Upper lobe of left lung (tissue), 6 donors: ENCODE data around the gene SUPT6H. TPM values are rescaled to one million over a fixed set of nuclear protein-coding genes. Genes with fewer than 3 reads are reported as not detected.
A peak's percentile ranks its signal among the peaks of the same experiment; 100 is the strongest.

Experiments
- ATAC-seq, 2 donors: fragments of 200-7000 bp; cut with Tn5 transposase; one replicate each; pipeline ENCODE4 v1.9.1; 2022; ENCODE audit warnings: mild to moderate bottlenecking in 2 of 2, moderate library complexity in 2 of 2; ENCODE audit not compliant: low FRiP score in 2 of 2
- DNase-seq, 2 donors: peaks; one replicate each; pipeline ENCODE4 v3.0.0-alpha.2; 2019 to 2020
- H3K27ac ChIP-seq, 4 donors: fragments of 200-600 bp; sonication (generic); one replicate each; pipeline ENCODE4 v1.5.1; 2016 to 2019
- H3K27me3 ChIP-seq, 4 donors: fragments of 200-600 bp; sonication (generic); one replicate each; pipeline ENCODE4 v1.5.1; 2017 to 2019
- H3K36me3 ChIP-seq, 4 donors: fragments of 200-600 bp; sonication (generic); one replicate each; pipeline ENCODE4 v1.5.1; 2016 to 2019
- H3K4me1 ChIP-seq, 4 donors: fragments of 200-600 bp; sonication (generic); one replicate each; pipeline ENCODE4 v1.5.1; 2018 to 2019
- H3K4me3 ChIP-seq, 4 donors: fragments of 200-600 bp; sonication (generic); one replicate each; pipeline ENCODE4 v1.5.1; 2017 to 2019; ENCODE audit warnings: mild to moderate bottlenecking in 2 of 4, moderate library complexity in 1 of 4
- H3K9me3 ChIP-seq, 4 donors: fragments of 200-600 bp; sonication (generic); one replicate each; pipeline ENCODE4 v1.5.1; 2018 to 2019
- CTCF ChIP-seq, 6 experiments: fragments of 450-650 bp in 4 of 6; fragments of 200-600 bp in 2 of 6; sonication (generic) in 2 of 6; IDR thresholded peaks; one replicate each; pipeline ENCODE4 v1.5.1; 2016 to 2019; ENCODE audit warnings: antibody characterized with exemption in 6 of 6
- EP300 ChIP-seq, 4 donors: sonication (generic); formaldehyde crosslinking; IDR thresholded peaks; one replicate each; pipeline ENCODE4 v1.5.1; 2017; ENCODE audit warnings: antibody characterized with exemption in 4 of 4, control low read depth in 2 of 4
- POLR2A ChIP-seq, 4 donors: fragments of 450-650 bp; IDR thresholded peaks; one replicate each; pipeline ENCODE4 v1.5.1; 2016 to 2017; ENCODE audit warnings: antibody characterized with exemption in 4 of 4, mild to moderate bottlenecking in 2 of 4
- POLR2AphosphoS5 ChIP-seq, 2 donors: sonication (generic); formaldehyde crosslinking; IDR thresholded peaks; one replicate each; pipeline ENCODE4 v1.5.1; 2017; ENCODE audit warnings: antibody characterized with exemption in 2 of 2
- WGBS, 2 donors: methylation state at CpG; one replicate each; pipeline ENCODE4 v1.1.5; 2017 to 2018; 5-methylcytosine and 5-hydroxymethylcytosine counted together
- total RNA-seq, 6 donors: library from RNA; depleted of rRNA in 4 of 6; stranded (reverse); fragments of >200 nt in 4 of 6; gene quantifications; one replicate each; pipeline versions ENCODE4 v1.1.0 to v1.2.1, GENCODE V29; 2016 to 2021
- donor health status: DM: no; HTN: no; CAD: no; lungs with moderate emphysema.
- donor health status: DM: no; HTN: yes; CAD: no; lungs with severe emphysema.

Gene SUPT6H
- total RNA-seq, 6 donors from 2014 or later = 57.3 to 128 (median 71.5) TPM

GRCh38 chr17:28747801-28748750 lies 86.1 kb downstream of the SUPT6H start:
- H3K9me3 ChIP-seq = no peaks in the 10 kb centered on the region
- H3K4me1 ChIP-seq = peaks cover 52 to 76% (median 64%) of the 10 kb centered on the region in 4 donors
- TF ChIP-seq POLR2A (IDR thresholded peaks at IDR 0.05) (no peak), POLR2AphosphoS5 (IDR thresholded peaks at IDR 0.05) (no peak), CTCF (IDR thresholded peaks at IDR 0.05) (no peak), EP300 (IDR thresholded peaks at IDR 0.05) (no peak)
- peaks cover 0 to 32% (median 21%) of the 10 kb centered on the region in 4 donors for H3K36me3 ChIP-seq
- WGBS, 2 donors = 69 to 75% methylated on average over 10 to 15 of the region's 18 CpGs
- peak overlapping the region; percentile 92 to 98 (median 96) for H3K27ac ChIP-seq
- ATAC-seq (no peak), DNase-seq (peak in 1 of 2 donors; percentile 62)
- H3K4me3 ChIP-seq = no peak overlapping the region
- no peaks in the 10 kb centered on the region for H3K27me3 ChIP-seq

GRCh38 chr17:28748852-28749515 lies 87.0 kb downstream of the SUPT6H start:
- no peaks in the 10 kb centered on the region for H3K27me3 ChIP-seq
- H3K36me3 ChIP-seq = peaks cover 0 to 32% (median 21%) of the 10 kb centered on the region in 4 donors
- peak in 1 of 2 donors; percentile 52 for DNase-seq
- peak overlapping the region; percentile 48 to 97 (median 94) for H3K27ac ChIP-seq
- ATAC-seq = peak in 1 of 2 donors; percentile 17
- TF ChIP-seq POLR2A (IDR thresholded peaks at IDR 0.05) = no peak
- no peak for TF ChIP-seq EP300 (IDR thresholded peaks at IDR 0.05)
- no peak for TF ChIP-seq POLR2AphosphoS5 (IDR thresholded peaks at IDR 0.05)
- no peak for TF ChIP-seq CTCF (IDR thresholded peaks at IDR 0.05)
- peaks cover 48 to 69% (median 59%) of the 10 kb centered on the region in 4 donors for H3K4me1 ChIP-seq
- WGBS, 2 donors = 66 to 67% methylated on average over 15 to 18 of the region's 18 CpGs
- no peaks in the 10 kb centered on the region for H3K9me3 ChIP-seq
- no peak overlapping the region for H3K4me3 ChIP-seq

- Histone ChIP-seq H3K36me3 (peaks cover 0 to 32% (median 21%) of the 10 kb centered on the region in 4 donors), H3K27me3 (no peaks in the 10 kb centered on the region), H3K9me3 (no peaks in the 10 kb centered on the region), H3K4me3 (no peak overlapping the region), H3K27ac (peak overlapping the region; percentile 48 to 97 (median 94)), H3K4me1 (peaks cover 48 to 63% (median 55%) of the 10 kb centered on the region in 4 donors)
- DNase-seq = no peak
- 51 to 52% methylated on average over 6 to 11 of the region's 11 CpGs for WGBS, 2 donors
- ATAC-seq = no peak
- no peak for TF ChIP-seq CTCF (IDR thresholded peaks at IDR 0.05)
- TF ChIP-seq POLR2A (IDR thresholded peaks at IDR 0.05) = no peak
- TF ChIP-seq POLR2AphosphoS5 (IDR thresholded peaks at IDR 0.05) = no peak
- no peak for TF ChIP-seq EP300 (IDR thresholded peaks at IDR 0.05)
These were observed 87.6 kb downstream of the SUPT6H start for GRCh38 chr17:28749516-28750177.

- peak; percentile 89 to 91 for ATAC-seq
- no peaks in the 10 kb centered on the region for H3K9me3 ChIP-seq
- DNase-seq = peak; percentile 36 to 97
- no peaks in the 10 kb centered on the region for H3K27me3 ChIP-seq
- no peak overlapping the region for H3K4me3 ChIP-seq
- peak overlapping the region in 1 of 4 donors; percentile 95 for H3K27ac ChIP-seq
- peaks cover 0 to 32% (median 21%) of the 10 kb centered on the region in 4 donors for H3K36me3 ChIP-seq
- WGBS, 2 donors = 36 to 43% methylated on average over 20 of the region's 20 CpGs
- no peak for TF ChIP-seq POLR2A (IDR thresholded peaks at IDR 0.05)
- TF ChIP-seq CTCF (IDR thresholded peaks at IDR 0.05) = peak; percentile 98 to 99 (median 99)
- peak in 1 of 2 donors; percentile 71 for TF ChIP-seq POLR2AphosphoS5 (IDR thresholded peaks at IDR 0.05)
- H3K4me1 ChIP-seq = peaks cover 42 to 55% (median 48%) of the 10 kb centered on the region in 4 donors
These were observed 88.4 kb downstream of the SUPT6H start for GRCh38 chr17:28750178-28751047.
